Tibial nerve (tissue), 3 donors: Measurements from ENCODE around the gene ZPLD1.

ENCODE experiments used
- POLR2A ChIP-seq, 2 donors: fragments of 450-650 bp; IDR thresholded peaks; one replicate each; pipeline ENCODE4 v1.6.1; 2017; ENCODE audit warnings: antibody characterized with exemption in 2 of 2, mild to moderate bottlenecking in 2 of 2, moderate library complexity in 2 of 2
- TF ChIP-seq, protein P1 (sequence below), 5 experiments: fragments of 200-600 bp in 3 of 5; fragments of 450-650 bp in 2 of 5; sonication (generic) in 3 of 5; IDR thresholded peaks; one replicate each; pipeline ENCODE4 v1.5.1; 2016 to 2019; ENCODE audit warnings: antibody characterized with exemption in 5 of 5, mild to moderate bottlenecking in 3 of 5, moderate library complexity in 2 of 5

DNA sequence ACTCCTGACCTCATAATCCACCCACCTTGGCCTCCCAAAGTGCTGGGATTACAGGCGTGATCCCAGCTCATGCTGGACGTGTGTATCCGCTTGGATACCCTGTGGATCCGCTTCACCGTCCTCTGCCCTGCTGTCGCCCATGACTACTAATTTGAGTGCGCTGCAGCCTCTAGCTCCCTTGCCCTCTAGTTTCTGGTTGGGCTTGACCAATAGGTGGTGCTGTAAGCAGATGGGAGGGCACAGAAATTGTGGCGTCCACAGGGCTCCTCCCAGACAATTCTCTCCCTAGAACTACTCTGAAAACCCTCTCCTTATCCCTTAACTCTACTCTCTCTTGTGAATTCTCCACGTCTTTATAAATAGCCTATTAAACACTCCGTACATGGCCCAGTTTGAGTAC, 36.2 kb downstream of the ZPLD1 start:
- TF ChIP-seq, protein P1, sequence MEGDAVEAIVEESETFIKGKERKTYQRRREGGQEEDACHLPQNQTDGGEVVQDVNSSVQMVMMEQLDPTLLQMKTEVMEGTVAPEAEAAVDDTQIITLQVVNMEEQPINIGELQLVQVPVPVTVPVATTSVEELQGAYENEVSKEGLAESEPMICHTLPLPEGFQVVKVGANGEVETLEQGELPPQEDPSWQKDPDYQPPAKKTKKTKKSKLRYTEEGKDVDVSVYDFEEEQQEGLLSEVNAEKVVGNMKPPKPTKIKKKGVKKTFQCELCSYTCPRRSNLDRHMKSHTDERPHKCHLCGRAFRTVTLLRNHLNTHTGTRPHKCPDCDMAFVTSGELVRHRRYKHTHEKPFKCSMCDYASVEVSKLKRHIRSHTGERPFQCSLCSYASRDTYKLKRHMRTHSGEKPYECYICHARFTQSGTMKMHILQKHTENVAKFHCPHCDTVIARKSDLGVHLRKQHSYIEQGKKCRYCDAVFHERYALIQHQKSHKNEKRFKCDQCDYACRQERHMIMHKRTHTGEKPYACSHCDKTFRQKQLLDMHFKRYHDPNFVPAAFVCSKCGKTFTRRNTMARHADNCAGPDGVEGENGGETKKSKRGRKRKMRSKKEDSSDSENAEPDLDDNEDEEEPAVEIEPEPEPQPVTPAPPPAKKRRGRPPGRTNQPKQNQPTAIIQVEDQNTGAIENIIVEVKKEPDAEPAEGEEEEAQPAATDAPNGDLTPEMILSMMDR (IDR thresholded peaks at IDR 0.05) = no peak
- TF ChIP-seq POLR2A (IDR thresholded peaks at IDR 0.05) = no peak
